IMR-90 (cell line): ENCODE measurements around the gene EML5. TPM values are rescaled to one million over a fixed set of nuclear protein-coding genes. Genes with fewer than 3 reads are reported as not detected.

Experiments used
- ATAC-seq: fragments of 200-7000 bp; cut with Tn5 transposase; 2 replicates; pipeline ENCODE4 v1.9.1; 2020; ENCODE audit warnings: low read depth, mild to moderate bottlenecking, moderate library complexity
- BruUV-seq: library from RNA; stranded (reverse); fragments of 400-500 nt; replicated peaks from 2 replicates; lab custom pipeline; 2021; lab: Mats Ljungman, UMichigan
- CTCF ChIA-PET: fragments of 300-600 bp; formaldehyde crosslinking; extraction: SDS; loops from one replicate; lab custom pipeline; 2021; ENCODE audit warnings: antibody characterized with exemption; lab: Yijun Ruan, JAX
- POLR2A ChIA-PET: fragments of 300-600 bp; sonication (Branson Sonifier 250); formaldehyde crosslinking; loops from one replicate; lab custom pipeline; 2022; ENCODE audit warnings: antibody characterized with exemption; ENCODE audit not compliant: unreplicated experiment; lab: Charles Lee
- DNase-seq: peaks from one replicate; pipeline ENCODE4 v3.0.0; 2013
- H2AFZ ChIP-seq: replicated peaks from 2 replicates; pipeline ENCODE3; 2013; ENCODE audit warnings: low read length, mild to moderate bottlenecking; ENCODE audit not compliant: poor library complexity
- H2AK5ac ChIP-seq: 2 replicates; pipeline ENCODE4 v1.6.1; 2013; ENCODE audit warnings: low read depth, low read length, inconsistent platforms
- H2AK9ac ChIP-seq: replicated peaks from 2 replicates; pipeline ENCODE3; 2013; ENCODE audit warnings: mild to moderate bottlenecking, low read depth, low read length, moderate library complexity; ENCODE audit not compliant: poor library complexity
- H2BK120ac ChIP-seq: 2 replicates; pipeline ENCODE4 v1.6.1; 2013; ENCODE audit warnings: low read depth, low read length, inconsistent platforms
- H2BK15ac ChIP-seq: 3 replicates; pipeline ENCODE4 v1.6.1; 2013; ENCODE audit warnings: low read depth, low read length, inconsistent platforms
- H2BK20ac ChIP-seq: 2 replicates; pipeline ENCODE4 v1.6.1; 2013; ENCODE audit warnings: low read depth, mild to moderate bottlenecking, inconsistent platforms, low read length, moderate library complexity
- H2BK5ac ChIP-seq: 2 replicates; pipeline ENCODE4 v1.6.1; 2013; ENCODE audit warnings: mild to moderate bottlenecking, low read depth, low read length, inconsistent platforms; ENCODE audit not compliant: poor library complexity, severe bottlenecking
- H3K14ac ChIP-seq: replicated peaks from 2 replicates; pipeline ENCODE4 v1.6.1; 2013; ENCODE audit warnings: low read depth, low read length, inconsistent platforms
- H3K18ac ChIP-seq: 2 replicates; pipeline ENCODE4 v1.6.1; 2013; ENCODE audit warnings: low read depth, low read length, control low read depth
- H3K23ac ChIP-seq: 2 replicates; pipeline ENCODE4 v1.6.1; 2013; ENCODE audit warnings: low read depth, low read length, inconsistent platforms
- H3K27ac ChIP-seq: 2 replicates; pipeline ENCODE4 v1.5.1; 2013; ENCODE audit warnings: mild to moderate bottlenecking, control low read depth, low read length; ENCODE audit not compliant: insufficient read depth
- H3K27me3 ChIP-seq: 2 replicates; pipeline ENCODE4 v1.6.1; 2013; ENCODE audit warnings: low read length; ENCODE audit not compliant: control insufficient read depth, insufficient read depth
- H3K36me3 ChIP-seq: 2 replicates; pipeline ENCODE4 v1.6.1; 2013; ENCODE audit warnings: low read length, mixed read lengths; ENCODE audit not compliant: control insufficient read depth, insufficient read depth
- H3K4ac ChIP-seq: 2 replicates; pipeline ENCODE4 v1.6.1; 2013; ENCODE audit warnings: low read depth, low read length, inconsistent platforms
- H3K4me1 ChIP-seq: 2 replicates; pipeline ENCODE4 v1.6.1; 2013; ENCODE audit warnings: low read length, mixed read lengths; ENCODE audit not compliant: control insufficient read depth, insufficient read depth
- H3K4me2 ChIP-seq: 2 replicates; pipeline ENCODE4 v1.6.1; 2013; ENCODE audit warnings: low read depth, mild to moderate bottlenecking, control low read depth, low read length, moderate library complexity
- H3K4me3 ChIP-seq: 2 replicates; pipeline ENCODE4 v1.5.1; 2013; ENCODE audit warnings: low read depth, mild to moderate bottlenecking, control low read depth, low read length, moderate library complexity; ENCODE audit not compliant: insufficient read depth
- H3K56ac ChIP-seq: 2 replicates; pipeline ENCODE4 v1.6.1; 2013; ENCODE audit warnings: low read length, inconsistent platforms; ENCODE audit not compliant: insufficient read depth; ENCODE audit errors: extremely low read depth
- H3K79me1 ChIP-seq, 2 experiments: 2 replicates each; pipeline ENCODE4 v1.6.1; 2013; ENCODE audit warnings: low read length in 2 of 2, inconsistent platforms in 1 of 2, low read depth in 1 of 2
- H3K9ac ChIP-seq: 2 replicates; pipeline ENCODE4 v1.6.1; 2013; ENCODE audit warnings: low read depth, low read length, control low read depth
- H3K9me1 ChIP-seq: 2 replicates; pipeline ENCODE4 v1.6.1; 2013; ENCODE audit warnings: low read length, inconsistent platforms; ENCODE audit not compliant: insufficient read depth
- H3K9me3 ChIP-seq: 2 replicates; pipeline ENCODE4 v1.6.1; 2013; ENCODE audit warnings: low read length; ENCODE audit not compliant: control insufficient read depth, insufficient read depth
- H4K20me1 ChIP-seq: 2 replicates; pipeline ENCODE4 v1.6.1; 2013; ENCODE audit warnings: low read length, inconsistent platforms; ENCODE audit not compliant: insufficient read depth
- H4K5ac ChIP-seq: 2 replicates; pipeline ENCODE4 v1.6.1; 2013; ENCODE audit warnings: mild to moderate bottlenecking, low read depth, low read length, control low read depth
- H4K8ac ChIP-seq, 2 experiments: 2 replicates each; pipeline ENCODE4 v1.6.1; 2013; ENCODE audit warnings: low read depth in 2 of 2, low read length in 2 of 2, control low read depth in 1 of 2, inconsistent platforms in 1 of 2
- H4K91ac ChIP-seq: 2 replicates; pipeline ENCODE4 v1.6.1; 2013; ENCODE audit warnings: low read depth, low read length, inconsistent platforms; ENCODE audit not compliant: insufficient read depth
- BHLHE40 ChIP-seq: fragments of 150-350 bp; IDR thresholded peaks from 2 replicates; pipeline ENCODE4 v1.6.1; 2016; ENCODE audit warnings: mild to moderate bottlenecking, low read depth, low read length
- MAFK ChIP-seq: IDR thresholded peaks from 2 replicates; pipeline ENCODE4 v1.6.1; 2012; ENCODE audit warnings: low read depth, low read length, improper control_type of control experiment
- WGBS, 2 experiments: methylation state at CpG; one replicate each; pipeline versions ENCODE4 v1.1.5 to v1.1.7; 2013; ENCODE audit warnings: missing lambda C conversion rate in 2 of 2; ENCODE audit not compliant: insufficient read length in 1 of 2; ENCODE audit errors: extremely low coverage in 2 of 2; 5-methylcytosine and 5-hydroxymethylcytosine counted together
- dilution Hi-C: fragments of 300-500 bp; cut with HindIII; formaldehyde crosslinking; loops from one replicate; pipeline ENCODE4 v1.14.3; 2018; ENCODE audit warnings: low sequenced_read_pairs; ENCODE audit not compliant: unreplicated experiment
- in situ Hi-C: fragments of 300-500 bp; cut with MboI; formaldehyde crosslinking; loops from 3 replicates; pipeline ENCODE4 v1.14.3; 2019; ENCODE audit warnings: low sequenced_read_pairs, inconsistent platforms, mixed read lengths
- intact Hi-C: fragments of 100-400 bp; cut with micrococcal nuclease; formaldehyde crosslinking; loops from 2 replicates; pipeline ENCODE4 v1.10.0; 2022
- polyA plus RNA-seq, 3 experiments: library from polyadenylated mRNA; depleted of rRNA; stranded (reverse); fragments of >200 nt; gene quantifications; 2 replicates each; pipeline ENCODE4 v1.2.3, GENCODE V29; 2012; ENCODE audit warnings: low replicate concordance in 1 of 3
- total RNA-seq: library from RNA; depleted of rRNA; stranded (reverse); fragments of >200 nt; gene quantifications from 2 replicates; pipeline ENCODE4 v1.2.3, GENCODE V29; 2012

The EML5 gene
- total and polyA plus RNA-seq, 2 of the 4 experiments (the other 2 are of a cell fraction) = 8.1 to 22.2 TPM

GRCh38 chr14:88799522-88799921, 6.8 kb upstream of the EML5 start:
- Histone ChIP-seq H3K9me1 (no peaks in the 10 kb centered on the region), H3K18ac (no peak overlapping the region), H2AK5ac (no peak overlapping the region), H3K14ac (no peak overlapping the region), H4K20me1 (no peaks in the 10 kb centered on the region), H2BK15ac (no peak overlapping the region), H4K91ac (no peak overlapping the region), H3K4ac (no peak overlapping the region), H3K4me3 (no peak overlapping the region), H3K4me2 (no peak overlapping the region), H3K79me1 (no peaks in the 10 kb centered on the region), H2BK5ac (no peak overlapping the region), H3K9me3 (no peaks in the 10 kb centered on the region), H4K8ac (no peak overlapping the region), H4K5ac (no peak overlapping the region), H3K4me1 (no peaks in the 10 kb centered on the region), H3K27me3 (no peaks in the 10 kb centered on the region), H2BK120ac (no peak overlapping the region), H3K56ac (no peak overlapping the region), H2AK9ac (no peak overlapping the region), H3K36me3 (no peaks in the 10 kb centered on the region), H3K9ac (no peak overlapping the region), H3K23ac (no peak overlapping the region), H2BK20ac (no peak overlapping the region), H3K27ac (no peak overlapping the region), H2AFZ (no peak overlapping the region)
- WGBS, 2 experiments = no CpG with 5 or more reads among the region's 5 CpGs
- intact Hi-C loops = no loop called here
- ATAC-seq (no peak), DNase-seq (no peak)
- 0 out of 2 replicates have a peak, but pooled peaks have one; percentile 1 for TF ChIP-seq MAFK
- TF ChIP-seq BHLHE40 = no peak
- in situ Hi-C loops = no loop called here
- BruUV-seq = no TSS peak
- dilution Hi-C loops = no loop called here
- POLR2A ChIA-PET = no interaction called here
- CTCF ChIA-PET = no interaction called here
